HG02870 (cell line): ENCODE data around the gene APBB2.
"Not testable (repeated sequence)": the region's sequence is repeated elsewhere in the genome, so short reads cannot be mapped to it uniquely, and the experiment has no call there.

Experiments used
- ATAC-seq: cut with Tn5 transposase; IDR thresholded peaks from one replicate; pipeline ENCODE4 v1.9.1; 2021; ENCODE audit warnings: mild to moderate bottlenecking, moderate library complexity; ENCODE audit not compliant: unreplicated experiment

APBB2 gene

GRCh38 chr4:40840255-40840984 is 373.9 kb downstream of the APBB2 start:
- ATAC-seq, result peak; percentile 55

DNA sequence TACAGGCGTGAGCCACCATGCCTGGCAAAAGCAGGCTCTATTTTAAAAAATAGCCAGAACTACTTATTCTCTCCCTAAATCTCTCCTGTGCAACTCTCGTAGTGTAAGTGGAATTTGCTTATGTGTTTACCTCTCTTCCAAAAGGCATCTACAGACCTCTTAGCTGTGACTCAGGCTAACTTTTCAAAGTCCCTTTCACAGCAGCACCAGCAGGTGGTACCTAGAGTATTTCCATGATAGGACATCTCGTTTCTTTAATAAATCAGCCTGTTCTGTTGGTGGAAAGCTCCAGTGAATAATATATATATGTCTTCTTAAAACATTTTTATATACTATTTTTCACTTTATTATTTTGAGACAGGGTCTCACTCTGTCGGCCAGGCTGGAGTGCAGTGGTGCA is 375.6 kb downstream of the APBB2 start:
- ATAC-seq, result no peak

GRCh38 chr4:40837094-40837870 is 377.1 kb downstream of the APBB2 start:
- ATAC-seq, result no peak

GRCh38 chr4:40833212-40833611 is 381.1 kb downstream of the APBB2 start:
- no peak for ATAC-seq

- no peak for ATAC-seq
Observed at GRCh38 chr4:40832175-40832574, 382.2 kb downstream of the APBB2 start.

DNA sequence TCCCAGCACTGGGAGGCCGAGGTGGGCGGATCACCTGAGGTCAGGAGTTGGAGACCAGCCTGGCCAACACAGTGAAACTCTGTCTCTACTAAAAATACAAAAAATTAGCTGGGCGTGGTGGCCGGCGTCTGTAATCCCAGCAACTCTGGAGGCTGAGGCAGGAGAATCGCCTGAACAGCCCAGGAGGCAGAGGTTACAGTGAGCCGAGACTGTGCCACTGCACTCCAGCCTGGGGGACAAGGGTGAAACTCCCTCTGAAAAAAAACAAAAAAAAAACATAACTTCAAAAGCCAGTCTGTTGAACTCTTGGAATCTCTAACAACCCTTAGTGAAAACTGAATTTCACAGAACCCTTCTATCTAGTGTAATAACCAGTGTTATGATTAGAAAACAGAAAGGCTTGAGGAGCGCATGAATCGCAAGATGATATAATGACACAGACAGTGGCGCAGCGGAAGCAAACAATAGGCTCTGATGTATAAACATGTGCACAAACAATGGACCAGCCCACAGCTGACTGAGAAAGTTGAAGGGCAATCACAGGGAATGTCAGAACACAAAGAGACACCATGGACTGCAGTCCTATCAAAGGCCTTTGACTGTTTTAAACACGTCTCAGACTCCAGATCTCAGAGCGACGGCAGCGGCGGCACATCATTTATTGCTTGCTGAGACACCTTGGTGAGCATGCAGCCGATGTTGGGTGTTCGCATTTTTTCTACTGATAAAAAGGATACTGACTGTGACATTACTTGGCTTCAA is 383.0 kb downstream of the APBB2 start:
- no peak for ATAC-seq

DNA sequence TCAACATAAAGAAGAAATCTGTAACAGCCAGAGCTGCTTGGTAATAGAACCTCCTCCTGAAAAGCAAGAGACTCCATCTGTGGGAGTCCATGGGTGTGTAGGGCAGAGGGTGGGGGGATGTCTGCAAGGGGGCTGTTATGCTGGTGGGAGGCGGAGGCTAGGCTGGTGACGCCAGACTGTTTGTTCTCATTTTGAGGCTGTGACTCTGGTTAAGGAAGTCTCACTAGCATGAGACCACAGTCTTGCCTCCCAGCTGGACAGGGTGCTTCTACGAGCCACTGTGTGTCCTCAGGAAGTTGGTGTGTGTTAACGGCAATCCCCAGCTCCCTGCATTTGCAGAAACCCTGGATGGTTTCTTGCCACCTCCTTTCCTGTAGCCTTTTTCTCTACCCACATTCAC is 384.8 kb downstream of the APBB2 start:
- no peak for ATAC-seq

DNA sequence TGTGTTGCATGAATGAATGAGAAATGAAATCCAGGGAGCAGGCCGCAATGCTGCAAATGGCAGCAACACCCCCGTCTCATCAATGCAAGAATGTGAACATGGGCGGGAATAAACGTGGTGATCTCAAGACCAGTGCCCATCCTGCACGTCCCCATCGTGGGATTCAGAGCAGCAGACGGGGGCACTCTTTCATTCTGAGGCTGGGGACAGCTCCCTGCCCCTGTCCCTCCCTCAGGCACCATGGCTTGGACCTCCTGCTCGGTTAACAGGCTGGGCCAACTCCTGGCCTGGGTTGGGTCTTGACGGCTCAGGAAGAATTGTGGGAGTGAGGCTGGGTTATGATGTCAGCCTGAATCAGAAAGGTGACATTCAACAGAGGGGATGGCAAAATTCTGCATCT is 385.7 kb downstream of the APBB2 start:
- no peak for ATAC-seq

GRCh38 chr4:40827758-40828157 is 386.6 kb downstream of the APBB2 start:
- no peak for ATAC-seq

GRCh38 chr4:40826821-40827220 is 387.5 kb downstream of the APBB2 start:
- ATAC-seq, result no peak

DNA sequence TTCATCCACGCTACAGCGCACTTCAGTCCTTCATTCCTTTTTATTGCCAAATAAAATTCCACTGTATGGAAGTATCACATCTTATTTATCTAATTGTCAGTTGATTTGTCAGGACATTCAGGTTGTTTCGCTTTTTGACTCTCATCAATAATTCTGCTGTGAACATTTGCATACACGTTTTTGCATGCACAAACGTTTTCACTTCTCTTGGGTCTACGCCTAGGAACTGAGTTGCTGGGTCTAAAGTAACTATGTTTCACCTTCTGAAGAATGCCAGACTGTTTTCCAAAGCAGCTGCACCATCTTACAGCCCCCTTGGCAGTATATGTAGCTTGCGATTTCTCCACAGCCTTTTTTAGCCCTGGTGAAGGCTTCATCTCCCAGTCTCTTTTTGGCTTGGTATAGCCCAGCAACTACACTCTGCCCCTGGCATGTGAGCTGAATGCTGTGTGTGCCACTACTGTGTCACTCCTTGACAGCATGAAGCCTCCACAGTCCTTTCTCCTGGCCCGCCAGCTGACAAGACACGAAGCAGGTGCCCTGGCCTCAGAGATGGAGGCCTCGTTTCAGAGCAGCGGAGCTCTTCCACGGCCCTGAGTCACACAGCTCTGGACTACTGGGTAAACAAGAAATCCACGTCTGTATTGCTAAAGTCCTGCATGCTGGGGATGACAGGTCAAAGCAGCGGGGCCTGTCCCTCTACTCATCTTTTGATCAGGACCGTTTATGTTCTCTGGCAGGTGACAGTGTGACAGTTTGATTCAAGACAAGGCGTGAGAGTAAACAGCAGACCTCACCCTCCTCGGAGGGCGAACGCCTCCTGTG is 389.1 kb downstream of the APBB2 start:
- ATAC-seq, result peak; percentile 70

DNA sequence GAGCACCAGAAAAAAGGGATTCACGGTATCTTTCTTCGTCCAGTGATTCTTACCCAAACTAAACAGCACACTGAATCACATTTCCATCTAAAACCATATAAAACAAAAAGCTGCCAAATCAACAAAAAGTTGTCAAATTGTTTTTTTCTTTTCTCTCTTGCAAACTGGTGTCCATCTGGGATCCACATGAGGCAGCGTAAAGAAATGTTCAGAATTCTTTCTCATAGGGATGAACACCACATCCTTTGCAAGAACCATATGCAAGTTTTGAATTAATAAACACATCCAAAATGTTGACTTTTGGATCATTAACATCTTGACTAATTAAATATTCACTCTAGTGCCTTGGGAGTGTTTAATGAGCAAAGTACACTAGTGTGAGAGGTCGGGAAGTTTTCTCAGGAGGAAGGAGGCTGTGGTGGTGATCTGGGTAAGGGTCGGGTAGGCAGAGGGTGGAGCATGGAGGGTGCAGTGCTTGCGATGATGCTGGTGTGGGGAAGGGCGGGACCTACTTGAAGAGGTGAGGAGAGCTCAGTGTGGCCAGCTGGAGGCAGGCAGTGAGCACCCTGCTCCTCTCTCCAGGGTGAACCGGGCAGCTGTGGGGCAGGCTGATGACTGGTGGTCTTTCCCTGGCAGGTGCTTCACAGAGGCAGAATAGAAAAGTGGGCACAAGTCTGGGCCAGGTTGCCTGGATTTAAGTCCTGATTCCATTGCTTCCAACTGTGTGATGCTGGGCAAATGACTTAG is 391.7 kb downstream of the APBB2 start:
- ATAC-seq, result no peak

GRCh38 chr4:40820101-40820500 is 394.2 kb downstream of the APBB2 start:
- no peak for ATAC-seq

DNA sequence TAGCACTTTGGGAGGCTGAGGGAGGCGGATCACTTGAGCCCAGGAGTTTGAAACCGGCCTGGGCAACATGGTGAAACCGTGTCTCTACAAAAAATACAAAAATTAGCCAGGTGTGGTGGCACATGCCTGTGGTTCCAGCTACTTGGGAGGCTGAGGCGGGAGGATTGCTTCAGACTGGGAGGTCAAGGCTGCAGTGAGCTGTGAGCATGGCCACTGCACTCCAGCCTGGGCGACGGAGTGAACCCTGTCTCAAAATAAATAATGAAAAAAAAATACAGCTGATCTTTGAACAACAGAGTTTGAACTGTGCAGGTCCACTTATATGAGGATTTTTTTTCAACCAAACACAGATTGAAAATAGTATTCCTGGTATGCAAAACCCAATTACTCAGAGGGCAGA is 397.2 kb downstream of the APBB2 start:
- not testable (repeated sequence) for ATAC-seq

DNA sequence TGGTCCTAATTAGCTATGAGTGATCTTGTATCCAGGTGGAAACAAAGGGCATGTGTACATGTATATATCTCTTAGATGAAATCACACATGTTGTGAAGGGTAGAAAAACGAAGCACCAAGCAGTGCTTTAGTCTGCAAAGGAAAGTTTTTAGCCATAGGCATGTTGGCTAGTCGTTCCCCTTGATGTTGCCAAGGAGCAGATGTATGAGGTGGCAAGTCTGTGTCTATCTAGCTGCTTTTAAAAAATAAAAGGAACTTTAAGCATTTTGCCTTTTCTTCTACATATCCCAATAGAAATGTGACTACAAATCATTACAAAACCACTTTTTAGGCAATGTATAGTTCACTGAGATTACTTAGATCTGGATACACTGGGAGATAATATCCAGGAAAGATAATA is 401.5 kb downstream of the APBB2 start:
- ATAC-seq, result no peak

DNA sequence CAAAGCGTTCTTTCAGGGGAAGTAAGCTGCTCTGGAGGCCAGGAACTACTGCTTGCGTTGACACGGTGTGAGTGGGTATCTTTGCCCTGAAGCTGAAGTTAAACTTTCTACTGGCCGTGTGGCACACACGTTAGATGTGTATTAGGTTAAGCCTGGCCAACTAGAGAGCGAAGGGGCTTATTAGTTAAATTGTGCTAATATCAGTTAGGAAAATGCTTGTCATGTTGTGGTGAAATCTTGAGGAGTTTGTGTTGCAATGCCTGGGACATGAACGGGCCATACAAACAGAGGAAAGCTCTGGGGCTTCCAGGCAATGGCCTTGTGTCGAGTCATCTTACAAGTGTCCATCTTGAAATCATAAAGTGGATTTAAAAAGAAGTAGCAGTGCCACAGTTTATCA is 402.0 kb downstream of the APBB2 start:
- ATAC-seq, result no peak

- ATAC-seq, result no peak
Observed at GRCh38 chr4:40811956-40812355, 402.4 kb downstream of the APBB2 start.

DNA sequence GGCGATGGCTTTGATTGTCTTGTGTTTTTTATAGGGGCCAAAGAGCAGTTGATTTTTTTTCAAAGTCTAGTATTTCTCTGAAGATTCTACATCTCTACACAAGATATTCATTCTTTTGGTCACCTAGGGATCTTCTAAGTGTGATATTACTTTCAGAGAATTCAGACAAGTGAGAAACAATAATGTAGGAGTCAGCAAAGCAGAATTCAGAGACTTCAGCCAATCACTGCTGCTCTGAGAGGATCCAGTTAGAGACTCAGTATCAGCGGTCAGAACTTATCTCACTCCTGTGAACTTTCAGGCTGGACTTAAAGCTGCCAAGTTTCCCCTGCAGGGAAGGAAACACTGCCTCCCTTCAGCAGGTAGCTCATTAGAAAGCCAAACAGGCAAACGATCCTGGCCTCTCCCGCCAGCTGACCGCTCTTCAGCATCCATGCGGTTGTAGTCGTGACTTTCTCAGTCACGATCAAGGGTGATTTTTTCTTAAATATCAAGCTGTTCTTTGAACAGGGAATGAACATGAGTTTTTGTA is 405.4 kb downstream of the APBB2 start:
- ATAC-seq, result no peak

DNA sequence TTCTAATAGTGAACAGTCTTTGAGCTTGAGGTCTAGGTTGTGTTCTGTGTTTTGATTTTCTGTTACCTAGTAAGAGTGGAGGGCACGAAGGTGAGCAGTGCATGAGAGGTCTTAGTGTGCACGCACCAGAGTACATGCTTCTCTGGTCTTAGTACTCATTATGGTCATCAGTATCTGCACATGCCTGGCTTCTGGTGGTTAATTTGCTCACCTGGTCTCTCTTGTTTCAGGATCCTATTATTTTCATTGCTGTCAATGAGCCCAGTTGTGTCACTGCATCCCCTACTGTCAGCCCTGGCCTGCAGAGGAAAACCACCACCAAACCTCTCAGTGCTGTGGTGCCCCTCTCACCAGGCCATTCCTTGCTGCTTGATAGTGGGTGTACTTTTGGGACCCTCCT is 409.7 kb downstream of the APBB2 start:
- ATAC-seq, result no peak

- peak; percentile 79 for ATAC-seq
Observed at GRCh38 chr4:40800064-40800463, 414.3 kb downstream of the APBB2 start.
